ENCODE data around the gene HOXC11.

HOXC11 gene

DNA sequence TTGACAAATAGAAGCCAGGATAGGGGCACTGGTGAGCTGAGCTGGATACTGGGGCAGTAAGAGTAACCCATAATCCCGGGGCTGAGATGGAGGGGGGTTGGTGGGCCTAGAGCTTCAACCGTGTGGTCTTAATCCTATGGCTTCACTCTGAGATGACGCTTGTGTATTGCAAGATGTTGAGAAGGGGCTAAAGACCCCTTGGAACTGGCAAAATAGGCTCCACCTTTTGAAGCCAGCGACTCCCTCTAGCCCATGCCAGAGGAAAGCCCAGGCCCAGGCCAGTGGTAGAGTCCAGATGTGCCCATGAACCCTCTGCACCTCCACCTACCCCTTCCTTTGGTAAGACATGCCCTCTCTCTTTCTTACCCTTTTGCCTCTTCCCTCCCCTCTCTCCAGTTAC, 13.6 kb upstream of the HOXC11 start:
- no peak for DNase-seq

DNA sequence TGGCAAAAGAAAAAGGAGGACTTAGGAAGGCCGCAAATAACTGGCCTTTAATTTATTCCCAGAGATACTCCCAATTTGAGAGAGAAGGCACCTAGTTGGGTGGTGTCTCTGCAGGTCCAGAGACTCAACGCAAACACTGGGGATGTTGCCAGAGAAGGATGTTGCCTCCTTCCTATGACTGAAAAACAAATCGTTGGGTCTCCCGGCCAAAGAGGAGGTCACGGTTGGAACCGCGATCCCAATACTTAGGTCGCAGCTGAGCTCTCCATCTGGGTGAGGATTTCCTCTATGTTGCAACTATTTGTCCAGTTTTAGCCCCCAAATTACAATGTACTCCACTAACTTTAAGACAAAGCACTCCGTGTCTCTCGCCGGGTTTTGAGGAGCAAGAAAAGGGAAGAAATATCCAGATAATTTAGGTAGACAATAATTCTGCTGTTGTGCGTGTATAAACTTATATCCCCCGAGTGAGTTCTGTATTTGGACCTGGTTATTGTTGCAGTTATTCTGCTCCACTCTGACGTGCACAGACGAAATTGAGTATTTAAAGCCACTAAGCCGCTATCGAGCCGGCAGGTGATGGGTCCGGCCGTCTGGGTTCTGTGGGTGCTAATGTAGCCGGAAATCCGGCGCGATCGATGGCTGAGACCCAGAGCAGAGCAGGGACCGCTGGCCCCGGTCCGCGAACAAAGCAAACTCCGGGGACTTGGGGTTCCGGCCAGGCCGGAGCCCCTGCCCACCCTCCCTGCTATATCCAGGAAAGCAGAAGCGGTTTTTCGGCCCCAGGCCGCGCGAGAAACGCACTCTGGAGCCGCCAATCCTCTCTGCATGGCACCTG, 12.5 kb upstream of the HOXC11 start:
- no peak for DNase-seq

DNA sequence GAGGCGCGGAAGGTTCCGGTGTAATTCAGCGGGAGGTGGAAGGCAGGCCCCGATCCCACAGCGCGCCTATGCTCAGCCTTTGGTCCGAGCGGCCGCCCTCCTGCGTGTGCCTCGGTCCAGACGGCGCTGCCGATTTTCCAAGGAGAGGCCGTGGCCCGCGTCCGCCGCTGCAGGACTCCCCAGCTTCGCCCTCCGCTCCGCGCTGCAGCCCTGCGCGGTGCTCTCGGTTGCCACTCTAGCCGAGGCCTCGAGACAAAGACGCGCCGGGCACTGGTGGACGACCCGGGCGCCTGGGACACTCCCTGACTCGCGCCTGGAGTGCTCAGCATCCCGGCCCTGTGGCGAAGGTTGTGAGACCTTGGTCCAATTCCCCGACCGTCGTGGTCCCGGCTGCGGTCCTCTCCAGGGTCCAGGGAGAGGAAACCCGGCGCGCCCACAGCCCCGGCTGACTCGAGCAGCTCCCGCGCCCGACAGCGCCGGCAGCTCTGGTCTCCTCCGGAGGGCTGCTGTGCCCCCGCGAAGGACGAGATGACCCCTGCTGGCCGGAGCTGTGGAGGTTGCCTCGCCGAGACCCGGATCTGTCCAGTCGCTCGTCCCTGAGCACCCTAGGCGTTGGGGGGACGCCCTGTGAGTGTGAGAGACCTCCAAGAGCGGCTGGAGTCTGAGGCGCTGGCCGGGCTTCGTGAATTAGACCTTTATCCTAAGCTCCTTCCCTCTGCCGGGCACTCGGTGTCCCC, 11.7 kb upstream of the HOXC11 start:
- no peak for DNase-seq

DNA sequence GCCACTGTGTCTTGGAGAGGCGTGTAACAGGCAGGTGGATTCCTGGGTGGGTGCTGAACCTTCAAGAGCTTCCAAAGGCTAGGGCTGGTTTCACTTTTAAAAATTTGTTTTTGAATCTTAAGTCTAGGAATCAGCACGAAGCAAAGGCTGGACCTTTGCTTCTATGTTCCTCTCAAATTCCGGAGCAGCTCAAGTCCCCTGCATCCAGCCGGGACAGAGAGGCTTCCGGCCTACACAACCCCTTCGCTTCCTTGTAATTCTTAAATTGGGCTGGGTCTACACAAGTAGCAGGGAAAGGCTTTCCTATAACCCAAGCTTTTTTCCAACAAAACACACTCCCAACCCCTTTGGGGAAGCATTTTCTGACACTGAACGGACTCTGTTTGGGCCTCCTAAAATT, 9.9 kb upstream of the HOXC11 start:
- DNase-seq = no peak

DNA sequence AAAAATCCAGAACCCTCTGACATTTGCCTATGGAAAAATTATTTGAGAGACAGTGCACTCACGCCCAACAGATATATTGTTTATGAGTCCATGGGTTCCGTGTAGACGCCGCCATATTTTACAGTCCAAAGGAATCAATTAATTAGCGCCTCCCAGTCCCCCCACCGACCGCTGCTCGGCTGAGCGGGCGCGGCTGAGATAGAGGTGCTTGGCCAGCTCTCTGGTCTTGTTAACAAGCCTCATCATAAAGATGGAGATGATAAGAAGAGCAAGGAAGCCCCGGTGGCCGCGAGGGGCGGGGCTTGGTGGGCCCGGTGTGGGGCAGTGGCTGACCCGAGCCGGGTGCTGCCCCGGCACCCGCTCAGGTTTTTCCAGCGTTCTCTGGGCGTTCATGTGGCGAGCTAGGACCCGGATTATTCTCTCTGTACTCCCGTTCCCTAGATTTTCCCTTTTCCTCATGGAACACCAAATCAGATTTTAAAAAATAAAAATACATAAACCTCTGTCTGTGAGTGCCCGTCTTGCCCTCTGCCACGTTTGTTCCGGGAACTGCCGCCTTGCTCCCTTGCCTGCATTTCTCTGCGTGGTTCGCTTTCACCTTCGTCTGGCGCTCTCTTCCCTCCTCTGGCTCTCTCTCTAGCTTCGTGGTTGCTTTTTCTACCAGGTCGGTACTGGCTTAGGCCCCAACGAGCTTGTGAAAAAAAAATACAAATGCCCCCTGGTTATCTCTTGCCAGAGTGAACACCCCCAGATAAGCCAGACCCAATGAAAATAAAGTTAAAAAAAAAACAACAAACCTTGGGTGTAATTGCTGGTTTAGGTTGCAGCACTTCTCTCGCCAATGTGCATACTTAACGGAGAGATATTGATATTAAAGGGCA, 9.3 kb upstream of the HOXC11 start:
- no peak for DNase-seq

DNA sequence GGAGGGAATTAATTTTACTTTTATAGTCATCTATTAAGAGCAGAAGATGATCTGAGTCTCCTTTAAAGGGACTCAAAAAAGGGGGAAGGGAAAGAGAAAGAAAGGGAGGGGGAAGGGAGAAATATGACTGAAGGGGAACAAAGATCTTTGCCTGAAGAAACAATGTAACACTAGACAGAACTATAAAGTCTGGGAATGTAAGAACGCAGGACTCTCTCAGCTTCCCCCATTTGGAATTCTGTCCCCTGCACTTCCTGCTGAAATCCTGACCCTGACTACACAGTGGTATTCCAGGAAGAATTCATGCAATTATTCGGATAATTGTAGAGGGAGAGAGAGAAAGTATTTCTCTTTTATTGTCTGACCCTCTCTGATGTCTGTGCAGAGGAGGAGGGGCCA, 8.6 kb upstream of the HOXC11 start:
- no peak for DNase-seq

DNA sequence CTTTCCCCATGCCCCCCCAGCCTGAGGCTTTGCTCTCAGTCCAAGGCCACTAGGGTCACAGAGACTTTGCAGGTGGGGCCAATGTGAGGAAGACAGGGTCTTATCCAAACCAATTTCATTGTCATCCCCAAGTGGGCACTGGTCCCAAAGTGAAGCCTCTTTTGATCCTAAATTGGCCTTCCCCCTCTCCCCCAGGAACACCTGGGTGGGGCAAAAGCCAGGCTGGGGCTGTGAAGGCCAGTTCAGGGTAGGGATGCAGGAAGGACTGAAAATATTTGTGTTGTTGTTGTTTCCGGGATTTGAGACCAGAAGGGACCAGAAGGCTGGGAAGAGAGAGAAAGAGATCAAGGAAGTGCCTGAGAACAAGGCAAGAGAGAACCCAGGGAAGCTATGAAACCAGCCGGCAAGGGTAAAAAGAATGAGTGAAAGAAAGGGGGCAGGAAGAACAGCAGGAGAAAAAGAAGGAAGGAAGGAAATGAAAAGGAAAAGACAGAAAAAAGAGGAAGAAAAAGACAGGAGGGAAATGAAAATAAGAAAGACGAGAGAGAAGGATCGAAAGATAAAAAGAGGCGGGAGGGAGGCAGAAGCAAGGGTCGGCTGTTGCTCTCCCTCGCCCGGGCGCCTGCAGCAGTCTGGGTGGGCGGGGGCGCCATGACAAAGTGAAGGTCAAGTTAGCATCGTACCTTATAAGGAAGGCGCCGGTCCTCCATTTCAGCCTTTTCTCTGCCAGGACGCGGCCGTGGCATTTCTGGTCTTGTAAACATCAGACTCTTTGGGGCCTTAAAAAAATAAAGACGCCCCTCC, 7.4 kb upstream of the HOXC11 start:
- DNase-seq = no peak

DNA sequence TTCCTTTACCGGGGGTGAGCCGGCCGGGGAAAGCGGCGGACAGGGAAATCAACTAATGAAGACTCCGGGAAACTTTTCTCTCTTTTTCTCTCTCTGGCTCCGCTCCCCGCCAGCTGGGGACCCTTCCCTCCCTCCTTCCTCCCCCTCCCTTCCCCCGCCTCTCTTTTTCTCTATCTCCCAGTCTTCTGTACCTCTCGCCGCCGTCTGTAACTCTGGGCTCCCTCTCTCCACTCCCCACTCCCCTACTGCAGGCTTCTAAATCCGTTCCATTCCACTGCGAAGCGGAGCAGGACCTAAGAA, 6.9 kb upstream of the HOXC11 start:
- no peak for DNase-seq

DNA sequence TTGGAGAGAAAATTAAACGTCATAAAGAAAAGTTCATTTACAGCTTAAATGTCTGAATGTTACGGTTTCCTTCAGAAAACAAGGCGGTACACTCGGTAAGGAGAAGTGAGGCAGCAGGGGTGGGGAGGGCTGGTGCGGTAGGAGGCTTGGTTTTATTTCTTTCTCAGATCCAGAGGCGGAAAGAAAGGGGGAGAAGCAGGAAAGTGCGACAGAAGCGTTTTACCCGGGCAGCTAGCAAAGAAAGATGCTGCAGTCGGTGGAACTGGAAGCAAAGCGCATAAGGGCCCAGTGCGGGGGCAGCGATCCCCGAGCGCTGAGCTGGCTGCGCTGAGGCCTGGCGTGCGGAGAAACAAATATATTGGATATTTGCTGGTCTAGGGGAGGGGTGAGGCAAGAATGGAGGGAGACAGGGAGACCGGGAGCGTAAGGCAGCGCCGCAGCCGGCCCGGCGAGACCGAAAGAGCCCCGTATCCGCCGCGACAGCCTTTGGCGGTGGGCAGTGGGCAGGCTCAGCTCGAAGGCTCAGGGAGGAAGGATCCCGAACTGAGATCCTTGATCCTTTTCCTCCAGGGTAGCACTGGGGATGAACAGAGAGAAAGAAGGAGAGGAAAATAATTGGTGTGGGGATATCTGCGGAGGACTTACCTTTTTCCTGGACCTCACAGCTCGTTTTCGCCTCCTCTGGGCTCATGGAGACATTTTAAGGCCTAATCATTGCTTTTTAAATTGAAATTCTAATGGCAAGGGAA, 6.4 kb upstream of the HOXC11 start:
- DNase-seq = no peak

DNA sequence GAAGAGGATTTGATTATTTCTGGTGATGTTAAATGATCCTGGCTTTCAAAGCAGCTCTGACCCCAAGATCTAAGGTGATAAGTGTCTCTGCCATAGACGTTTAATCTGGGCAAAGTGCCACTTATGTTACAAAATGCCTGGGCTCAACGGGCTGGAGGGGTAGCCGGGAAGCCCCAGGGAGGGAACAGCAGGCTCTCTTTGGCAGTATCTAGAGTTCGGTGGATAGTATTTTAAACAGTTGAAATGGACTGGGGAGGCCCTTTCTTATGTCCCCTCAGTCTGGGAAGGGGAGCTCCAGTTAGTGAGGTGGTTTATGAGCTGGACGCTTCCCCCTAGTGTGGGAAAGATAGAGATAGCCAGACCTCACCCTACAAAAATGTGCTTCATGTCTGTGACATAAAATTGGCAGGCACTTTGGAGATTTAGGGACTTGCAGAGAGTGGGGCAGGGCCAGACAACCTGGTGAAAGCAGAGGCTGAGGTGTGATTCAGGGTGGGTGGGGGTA, 5.5 kb upstream of the HOXC11 start:
- no peak for DNase-seq

DNA sequence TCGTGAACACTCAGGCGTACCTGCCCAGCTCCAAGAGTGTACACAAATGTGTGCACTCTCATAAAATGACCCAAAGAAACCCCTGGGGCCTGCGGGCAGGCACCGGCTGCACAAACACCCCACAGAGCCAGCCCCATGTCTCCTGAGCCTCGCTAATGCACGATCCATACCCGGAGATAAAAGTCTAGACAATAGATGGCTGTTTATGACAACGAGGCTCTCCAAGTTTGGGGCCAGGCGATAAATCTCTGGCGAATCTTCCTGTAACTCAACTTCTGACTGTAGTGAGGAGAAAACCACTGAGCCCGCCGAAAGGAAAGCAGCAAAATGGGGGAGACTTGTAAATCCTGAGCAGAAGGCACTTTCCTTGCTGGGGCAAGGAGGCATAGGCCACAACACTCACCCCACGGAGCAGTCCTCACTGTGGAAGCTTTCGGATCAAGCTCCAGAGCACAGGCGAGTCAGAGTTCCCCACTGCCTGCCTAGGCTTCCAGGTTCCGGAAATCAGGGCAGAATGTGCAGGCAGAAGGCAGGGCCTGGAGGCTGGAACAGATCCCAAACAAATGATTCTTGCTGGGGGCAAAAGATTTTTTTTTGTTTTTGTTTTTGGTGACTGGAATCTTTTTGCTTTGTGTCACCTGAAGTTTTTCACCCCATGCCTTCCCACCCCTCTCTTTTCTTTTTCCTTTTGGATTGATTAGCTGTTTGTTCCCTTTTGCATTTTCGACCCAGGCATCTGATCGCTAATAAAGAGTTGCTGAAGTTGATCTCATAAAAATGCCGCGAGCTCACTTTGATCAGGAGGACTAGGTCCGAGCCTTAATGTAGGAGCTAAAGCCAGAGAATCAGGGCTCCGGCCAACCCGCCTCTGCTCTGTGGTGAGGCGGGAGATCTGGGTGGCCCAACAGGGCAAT, 4.5 kb upstream of the HOXC11 start:
- DNase-seq = no peak

DNA sequence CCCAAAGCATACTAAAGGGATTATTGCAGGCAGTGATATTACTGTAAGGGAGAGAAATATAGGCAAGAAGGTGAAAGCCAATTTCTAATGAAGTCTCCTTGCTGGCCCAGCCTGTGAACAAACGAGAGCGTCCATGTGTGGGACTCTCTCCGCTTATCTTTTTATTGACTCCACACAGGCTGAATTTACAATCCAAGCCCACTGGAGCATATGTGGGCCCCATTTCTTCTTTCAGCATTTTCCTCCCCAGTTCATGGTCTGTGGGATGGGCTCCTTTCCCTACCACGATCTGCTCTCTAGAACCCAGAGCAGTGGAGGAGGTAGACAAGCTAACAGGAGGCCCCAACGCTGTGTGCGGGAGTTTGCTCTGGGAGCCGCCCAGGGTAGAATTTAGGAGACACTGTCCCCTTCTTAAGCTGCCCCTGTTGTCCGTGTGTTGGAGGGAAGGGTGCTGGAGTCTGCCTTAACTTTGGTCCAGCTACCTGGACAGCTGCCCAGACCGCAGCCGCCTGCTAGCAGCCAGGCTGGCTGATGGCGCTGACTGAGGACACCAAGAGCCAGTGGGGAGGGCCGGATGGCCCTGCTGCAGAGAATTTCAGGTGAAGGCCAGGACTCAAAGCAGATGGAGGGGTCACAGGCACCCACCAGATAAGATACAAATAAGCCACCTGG, 3.2 kb upstream of the HOXC11 start:
- DNase-seq = no peak

DNA sequence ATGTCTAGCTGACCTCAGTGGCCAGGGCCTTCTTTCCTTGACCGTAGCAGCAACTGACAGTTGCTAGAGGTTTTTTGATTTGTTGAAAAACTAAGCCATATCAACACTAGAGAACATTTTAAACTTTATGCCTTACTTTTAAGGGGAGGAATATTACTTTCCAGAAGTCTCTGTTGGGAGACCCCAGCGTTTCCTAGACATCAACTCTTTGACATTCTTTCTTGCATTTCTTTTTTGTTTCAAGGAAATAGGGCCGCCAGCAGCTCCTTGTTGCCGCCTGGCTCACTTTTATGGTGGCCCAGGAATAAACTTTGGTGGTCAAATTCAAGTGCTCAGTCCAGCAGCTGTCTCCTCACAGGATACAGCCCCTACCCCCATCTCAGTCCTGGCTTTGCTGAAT, 2.5 kb upstream of the HOXC11 start:
- DNase-seq = no peak

DNA sequence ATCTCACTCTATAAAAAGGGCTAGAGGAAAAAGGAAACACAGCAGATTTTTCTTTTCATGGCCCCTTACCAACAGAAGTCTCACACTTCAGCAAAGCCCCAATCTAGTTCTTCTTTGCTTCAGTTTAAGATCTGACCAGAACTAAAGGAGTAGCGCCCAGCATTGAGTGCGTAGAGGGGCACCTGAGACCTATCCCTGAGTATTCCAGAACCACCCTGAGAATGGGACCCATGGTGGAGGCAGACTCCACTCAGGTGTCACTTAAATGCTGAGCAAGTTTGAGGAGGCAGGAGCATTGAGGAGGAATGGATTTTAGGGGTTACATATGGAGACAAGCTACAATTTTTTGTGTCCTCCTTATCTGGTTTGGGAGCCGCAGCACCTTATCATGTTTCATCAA, 1.8 kb upstream of the HOXC11 start:
- DNase-seq = no peak

DNA sequence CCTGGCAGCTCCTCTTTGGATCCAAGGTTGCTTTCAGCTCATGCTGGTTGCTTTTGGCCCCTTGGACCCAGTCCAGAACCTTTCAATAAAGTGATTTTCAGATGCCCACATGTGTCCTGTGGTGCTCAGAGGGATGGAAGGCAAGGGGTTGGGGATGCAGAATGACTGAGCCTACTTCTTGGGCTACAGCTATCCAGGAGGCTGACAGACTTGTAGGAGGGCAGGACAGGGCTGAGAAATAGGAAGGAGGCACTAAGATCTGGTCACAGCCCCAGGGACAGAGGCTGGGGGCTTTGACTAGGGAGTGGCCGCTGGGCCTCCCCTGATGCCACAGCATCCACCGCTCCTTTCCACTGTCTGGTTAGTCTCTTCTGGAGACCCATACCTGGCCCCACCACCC, 1.2 kb upstream of the HOXC11 start:
- DNase-seq = no peak

DNA sequence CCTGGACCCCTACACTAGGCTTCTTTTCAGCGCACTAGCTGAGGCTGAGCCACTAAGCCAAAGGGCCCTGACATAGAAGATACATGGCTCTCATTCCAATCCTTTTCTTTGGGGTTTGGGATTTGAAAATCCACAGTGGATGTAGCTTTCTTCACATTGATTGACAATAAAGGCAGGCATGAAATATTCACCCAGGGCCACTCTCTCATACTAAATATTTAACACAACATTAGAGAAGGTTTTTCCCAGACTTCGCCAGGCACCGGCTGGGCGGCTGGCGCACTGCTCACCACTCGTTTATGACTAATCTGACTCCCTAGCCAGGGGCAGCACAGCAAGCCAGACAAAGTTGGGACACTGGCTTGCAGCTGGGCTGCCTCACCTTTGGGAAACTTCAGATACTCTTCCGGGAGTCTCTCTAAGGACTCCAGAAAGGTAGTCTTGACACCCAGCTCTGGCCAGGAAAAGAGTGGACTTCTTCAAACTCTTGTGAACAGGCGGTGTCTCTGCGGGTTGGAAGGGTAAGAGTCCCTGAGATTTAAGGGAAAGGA, 699 bp upstream of the HOXC11 start:
- no peak for DNase-seq

DNA sequence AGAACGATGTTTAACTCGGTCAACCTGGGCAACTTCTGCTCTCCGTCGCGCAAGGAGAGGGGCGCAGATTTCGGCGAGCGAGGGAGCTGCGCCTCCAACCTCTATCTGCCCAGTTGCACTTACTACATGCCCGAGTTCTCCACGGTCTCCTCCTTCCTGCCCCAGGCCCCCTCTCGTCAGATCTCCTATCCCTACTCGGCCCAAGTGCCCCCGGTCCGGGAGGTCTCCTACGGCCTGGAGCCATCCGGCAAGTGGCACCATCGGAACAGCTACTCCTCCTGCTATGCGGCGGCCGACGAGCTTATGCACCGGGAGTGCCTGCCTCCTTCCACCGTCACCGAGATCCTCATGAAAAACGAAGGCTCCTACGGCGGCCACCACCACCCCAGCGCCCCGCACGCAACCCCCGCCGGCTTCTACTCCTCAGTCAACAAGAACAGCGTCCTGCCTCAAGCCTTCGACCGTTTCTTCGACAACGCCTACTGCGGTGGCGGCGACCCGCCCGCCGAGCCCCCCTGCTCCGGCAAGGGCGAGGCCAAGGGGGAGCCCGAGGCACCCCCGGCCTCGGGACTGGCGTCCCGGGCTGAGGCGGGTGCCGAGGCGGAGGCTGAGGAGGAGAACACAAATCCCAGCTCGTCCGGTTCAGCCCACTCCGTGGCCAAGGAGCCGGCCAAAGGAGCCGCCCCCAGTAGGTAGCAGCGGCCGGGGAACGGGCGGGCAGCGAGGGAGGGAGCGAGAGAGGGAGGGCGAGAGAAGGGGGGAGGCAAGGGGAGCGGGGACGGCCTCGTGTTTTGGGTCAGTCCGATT, 513 bp downstream of the HOXC11 start:
- DNase-seq = no peak

DNA sequence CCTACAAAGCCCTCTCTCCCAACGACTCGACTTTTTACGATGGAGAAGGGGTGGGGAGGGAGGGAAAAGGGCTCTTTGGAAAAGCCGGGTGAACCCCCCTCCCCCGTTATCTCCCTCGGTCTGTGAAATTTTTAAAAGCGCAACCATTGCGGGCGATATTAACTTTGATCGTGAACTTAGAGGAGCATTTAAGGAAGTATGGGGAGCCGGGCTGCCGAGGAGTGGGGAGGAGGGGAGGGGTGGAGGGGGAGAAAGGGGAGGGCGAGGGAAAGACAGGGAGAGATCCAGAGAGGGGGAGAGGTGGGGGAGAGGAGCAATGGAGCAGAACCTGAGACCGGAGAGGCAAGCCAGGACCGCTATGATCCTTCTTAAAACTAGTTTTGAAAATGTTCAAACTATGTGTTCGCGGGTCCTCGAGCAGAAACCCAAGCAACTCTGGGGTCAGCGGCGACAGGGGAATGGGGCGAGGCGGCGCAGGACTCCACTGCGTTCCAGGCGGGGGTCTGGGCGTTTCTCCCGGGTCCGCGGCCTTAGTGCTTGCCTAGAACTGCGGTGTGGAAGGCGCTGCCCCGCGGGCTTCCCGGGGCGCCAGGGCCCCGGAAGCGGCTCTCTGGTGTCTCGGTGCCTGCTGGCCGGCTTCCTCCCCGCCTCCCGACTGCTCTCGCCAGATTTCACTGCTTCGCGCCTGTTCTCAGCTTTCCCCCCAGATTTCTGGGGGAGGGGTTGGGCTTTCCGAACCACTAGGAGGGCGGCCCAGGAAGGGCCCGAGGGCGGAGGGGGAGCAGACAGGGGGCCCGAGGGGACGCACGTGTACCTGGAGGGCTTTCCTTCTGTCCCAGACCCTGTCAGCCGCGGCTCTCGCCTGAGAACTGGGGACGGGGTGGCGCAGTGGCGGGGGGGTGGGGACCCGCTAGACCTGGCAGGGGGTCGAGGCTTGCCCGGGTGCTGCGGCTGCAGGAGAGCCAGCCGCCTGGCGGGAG, 1.4 kb downstream of the HOXC11 start, which contains the start of gene HOTAIR:
Gene HOTAIR, minus strand, starts transcription at position 871 of the 980 bp plus-strand sequence.
- DNase-seq = no peak

Measured in cerebellar nuclear complex (tissue), 1 donor.